Rectal smooth muscle tissue (tissue), 1 donor: ENCODE results near the gene MB21D2.

Source experiments
- H3K27ac ChIP-seq: one replicate; pipeline ENCODE4 v1.7.0; 2013; ENCODE audit warnings: low read depth, low read length, inconsistent platforms
- H3K27me3 ChIP-seq: one replicate; pipeline ENCODE4 v1.7.0; 2013; ENCODE audit warnings: low read length; ENCODE audit not compliant: control insufficient read depth, insufficient read depth
- H3K36me3 ChIP-seq: one replicate; pipeline ENCODE4 v1.7.0; 2013; ENCODE audit warnings: low read length; ENCODE audit not compliant: control insufficient read depth, insufficient read depth
- H3K4me1 ChIP-seq: one replicate; pipeline ENCODE4 v1.7.0; 2013; ENCODE audit warnings: low read length; ENCODE audit not compliant: control insufficient read depth, insufficient read depth
- H3K4me3 ChIP-seq: one replicate; pipeline ENCODE4 v1.7.0; 2013; ENCODE audit warnings: low read length
- H3K9ac ChIP-seq: one replicate; pipeline ENCODE4 v1.7.0; 2013; ENCODE audit warnings: low read length

Gene MB21D2

GRCh38 chr3:192833177-192833890 lies 84.3 kb downstream of the MB21D2 start:
- H3K27ac ChIP-seq, result no peak overlapping the region

GRCh38 chr3:192831801-192832347 lies 85.8 kb downstream of the MB21D2 start:
- no peaks in the 10 kb centered on the region for H3K27me3 ChIP-seq
- peaks cover 12% of the 10 kb centered on the region for H3K4me1 ChIP-seq
- H3K4me3 ChIP-seq, result no peak overlapping the region
- no peaks in the 10 kb centered on the region for H3K36me3 ChIP-seq
- H3K9ac ChIP-seq, result no peak overlapping the region
- H3K27ac ChIP-seq, result no peak overlapping the region

More at GRCh38 chr3:192833177-192833890, 84.3 kb downstream of the MB21D2 start:
- H3K36me3 ChIP-seq, result no peaks in the 10 kb centered on the region
- no peaks in the 10 kb centered on the region for H3K27me3 ChIP-seq
- H3K4me3 ChIP-seq, result no peak overlapping the region
- peaks cover 12% of the 10 kb centered on the region for H3K4me1 ChIP-seq
- H3K9ac ChIP-seq, result no peak overlapping the region

- no peak overlapping the region for H3K9ac ChIP-seq
Measured at GRCh38 chr3:192831111-192831644, 86.5 kb downstream of the MB21D2 start.

GRCh38 chr3:192830291-192831110 lies 87.2 kb downstream of the MB21D2 start:
- Histone ChIP-seq H3K36me3 (no peaks in the 10 kb centered on the region), H3K27ac (no peak overlapping the region), H3K4me1 (peaks cover 7% of the 10 kb centered on the region), H3K9ac (no peak overlapping the region), H3K4me3 (no peak overlapping the region), H3K27me3 (no peaks in the 10 kb centered on the region)

More at GRCh38 chr3:192831111-192831644, 86.5 kb downstream of the MB21D2 start:
- Histone ChIP-seq H3K4me1 (peaks cover 8% of the 10 kb centered on the region), H3K27me3 (no peaks in the 10 kb centered on the region), H3K4me3 (no peak overlapping the region), H3K27ac (no peak overlapping the region), H3K36me3 (no peaks in the 10 kb centered on the region)

- H3K9ac ChIP-seq, result no peak overlapping the region
- H3K36me3 ChIP-seq, result no peaks in the 10 kb centered on the region
- H3K4me3 ChIP-seq, result no peak overlapping the region
- H3K27me3 ChIP-seq, result no peaks in the 10 kb centered on the region
- no peak overlapping the region for H3K27ac ChIP-seq
- H3K4me1 ChIP-seq, result peaks cover 5% of the 10 kb centered on the region
Measured at GRCh38 chr3:192827863-192828594, 89.6 kb downstream of the MB21D2 start.

GRCh38 chr3:192827208-192827607 lies 90.4 kb downstream of the MB21D2 start:
- H3K27ac ChIP-seq, result no peak overlapping the region
- no peaks in the 10 kb centered on the region for H3K36me3 ChIP-seq
- H3K9ac ChIP-seq, result no peak overlapping the region
- peaks cover 5% of the 10 kb centered on the region for H3K4me1 ChIP-seq
- H3K4me3 ChIP-seq, result no peak overlapping the region
- no peaks in the 10 kb centered on the region for H3K27me3 ChIP-seq

GRCh38 chr3:192826214-192827006 lies 91.2 kb downstream of the MB21D2 start:
- H3K4me1 ChIP-seq, result peaks cover 5% of the 10 kb centered on the region
- no peaks in the 10 kb centered on the region for H3K27me3 ChIP-seq
- H3K27ac ChIP-seq, result no peak overlapping the region
- H3K36me3 ChIP-seq, result no peaks in the 10 kb centered on the region
- no peak overlapping the region for H3K9ac ChIP-seq
- H3K4me3 ChIP-seq, result no peak overlapping the region

GRCh38 chr3:192825657-192826200 lies 91.9 kb downstream of the MB21D2 start:
- Histone ChIP-seq H3K27ac (no peak overlapping the region), H3K4me3 (no peak overlapping the region), H3K27me3 (no peaks in the 10 kb centered on the region), H3K4me1 (no peaks in the 10 kb centered on the region), H3K9ac (no peak overlapping the region), H3K36me3 (no peaks in the 10 kb centered on the region)

- H3K4me3 ChIP-seq, result no peak overlapping the region
- H3K36me3 ChIP-seq, result no peaks in the 10 kb centered on the region
- H3K4me1 ChIP-seq, result no peaks in the 10 kb centered on the region
- no peaks in the 10 kb centered on the region for H3K27me3 ChIP-seq
- H3K9ac ChIP-seq, result no peak overlapping the region
- H3K27ac ChIP-seq, result no peak overlapping the region
Measured at GRCh38 chr3:192825216-192825615, 92.4 kb downstream of the MB21D2 start.

GRCh38 chr3:192824313-192824712 lies 93.3 kb downstream of the MB21D2 start:
- Histone ChIP-seq H3K4me3 (no peak overlapping the region), H3K27me3 (no peaks in the 10 kb centered on the region), H3K36me3 (no peaks in the 10 kb centered on the region), H3K9ac (no peak overlapping the region), H3K27ac (no peak overlapping the region), H3K4me1 (no peaks in the 10 kb centered on the region)

GRCh38 chr3:192821161-192821560 lies 96.5 kb downstream of the MB21D2 start:
- peaks cover 5% of the 10 kb centered on the region for H3K4me1 ChIP-seq
- H3K27ac ChIP-seq, result no peak overlapping the region
- H3K36me3 ChIP-seq, result no peaks in the 10 kb centered on the region
- no peak overlapping the region for H3K9ac ChIP-seq
- H3K4me3 ChIP-seq, result no peak overlapping the region
- H3K27me3 ChIP-seq, result no peaks in the 10 kb centered on the region
